Hematopoietic multipotent progenitor cell treated with erythropoietin and hydrocortisone succinate and interleukin-3 and kit ligand, for 4 days (in vitro differentiated cells): ENCODE data around the gene HSPA12A.
"Not testable (repeated sequence)": the region's sequence is repeated elsewhere in the genome, so short reads cannot be mapped to it uniquely, and the experiment has no call there.

ENCODE experiments used
- DNase-seq: peaks from one replicate; pipeline ENCODE4 v3.0.0-alpha.2; 2015

The HSPA12A gene

DNA sequence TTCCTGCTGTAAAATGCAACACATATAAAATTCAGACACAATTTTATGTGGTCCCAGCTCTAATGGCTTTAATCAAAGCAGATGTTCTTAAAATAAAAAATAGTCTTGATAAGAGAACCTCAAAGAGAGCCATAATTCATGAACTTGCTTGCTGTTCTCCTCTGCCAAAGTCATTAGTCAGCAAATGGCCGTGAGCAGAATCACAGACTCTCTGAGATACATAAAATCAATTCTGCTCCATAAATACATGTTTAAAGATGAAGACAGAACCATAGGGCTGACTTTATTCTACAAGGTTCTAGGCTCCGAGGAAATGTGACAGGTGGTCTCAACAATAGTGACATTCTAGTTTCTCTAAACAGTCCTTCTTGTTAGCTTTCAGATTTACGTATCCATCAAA, 29.8 kb downstream of the HSPA12A start:
- no peak for DNase-seq

GRCh38 chr10:116711803-116712202, 30.6 kb downstream of the HSPA12A start:
- not testable (repeated sequence) for DNase-seq

DNA sequence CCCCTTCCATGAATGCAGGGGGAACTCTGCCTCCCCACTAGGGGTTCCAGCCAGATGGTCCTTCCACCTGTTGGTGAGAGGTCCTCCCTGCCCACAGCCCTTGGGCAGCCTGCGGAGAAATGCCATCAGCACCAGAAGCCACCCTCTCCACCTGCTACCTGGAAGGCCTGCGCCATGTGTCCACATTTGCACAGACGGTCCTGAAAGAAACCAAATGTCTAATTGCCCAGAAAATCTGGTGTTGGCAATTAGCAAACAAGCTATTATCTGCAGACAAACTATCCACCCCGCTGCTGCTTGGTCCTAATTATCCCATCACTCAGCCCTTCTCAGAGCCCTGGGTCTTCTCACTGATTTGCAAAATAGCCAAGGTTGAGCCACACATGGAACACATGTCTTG, 32.3 kb downstream of the HSPA12A start:
- no peak for DNase-seq

DNA sequence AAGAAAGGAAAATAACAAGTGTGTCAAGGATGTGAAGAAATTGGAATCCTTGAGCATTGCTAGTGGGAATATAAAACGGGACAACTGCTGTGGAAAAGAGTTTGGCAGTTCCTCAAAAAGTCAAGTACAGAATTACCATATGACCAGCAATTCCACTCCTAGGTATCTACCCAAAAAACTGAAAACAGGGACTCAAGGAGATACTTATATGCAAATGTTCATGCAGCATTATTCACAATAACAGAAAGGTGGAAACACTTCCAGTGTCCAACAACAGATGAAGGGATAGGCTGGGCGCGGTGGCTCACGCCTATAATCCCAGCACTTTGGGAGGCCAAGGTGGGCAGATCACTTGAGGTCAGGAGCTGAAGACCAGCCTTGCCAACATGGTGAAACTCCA, 33.5 kb downstream of the HSPA12A start:
- DNase-seq = no peak

GRCh38 chr10:116708391-116708821, 34.0 kb downstream of the HSPA12A start:
- DNase-seq = no peak

DNA sequence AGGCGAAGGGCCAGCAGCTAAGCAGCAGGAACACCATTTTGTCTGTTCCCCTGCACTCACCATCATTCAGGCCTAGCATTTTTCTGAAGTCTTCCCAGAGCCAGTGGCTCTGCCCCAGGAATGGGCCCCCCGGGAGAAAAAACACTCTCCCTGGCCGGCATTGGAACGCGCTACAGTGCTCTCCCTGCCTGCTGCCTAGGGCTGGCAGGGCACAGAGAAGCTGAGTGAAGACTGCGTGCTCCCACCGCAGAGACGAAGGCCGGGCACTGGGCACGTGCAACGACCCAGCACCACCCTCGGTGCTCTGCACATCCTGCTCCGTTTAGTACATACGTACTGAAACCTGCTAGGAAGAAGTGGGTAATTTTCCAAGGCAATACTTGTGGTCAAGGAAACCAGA, 34.4 kb downstream of the HSPA12A start:
- DNase-seq = no peak

- no peak for DNase-seq
Observed at GRCh38 chr10:116706281-116706680, 36.1 kb downstream of the HSPA12A start.

DNA sequence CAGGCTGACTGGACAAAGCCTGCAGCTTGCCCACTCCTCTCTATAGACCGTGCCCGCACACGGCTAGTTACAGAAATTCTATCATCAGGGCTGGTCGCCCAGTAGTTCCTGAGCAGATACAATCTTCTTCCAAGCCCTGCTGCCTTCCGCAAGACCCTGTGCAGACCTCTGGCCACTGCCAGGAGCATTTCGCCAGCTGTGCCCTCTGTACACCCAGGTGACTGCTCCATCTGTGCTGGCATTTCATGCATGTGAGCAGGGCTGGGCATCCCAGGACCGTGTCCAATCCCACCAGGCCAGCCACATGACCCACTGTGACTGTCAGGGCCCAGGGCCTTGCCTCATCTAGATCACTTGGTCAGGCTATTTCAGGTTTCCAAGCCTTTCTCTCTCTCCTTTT, 36.9 kb downstream of the HSPA12A start:
- DNase-seq = no peak

- DNase-seq = no peak
Observed at GRCh38 chr10:116704926-116705325, 37.4 kb downstream of the HSPA12A start.

DNA sequence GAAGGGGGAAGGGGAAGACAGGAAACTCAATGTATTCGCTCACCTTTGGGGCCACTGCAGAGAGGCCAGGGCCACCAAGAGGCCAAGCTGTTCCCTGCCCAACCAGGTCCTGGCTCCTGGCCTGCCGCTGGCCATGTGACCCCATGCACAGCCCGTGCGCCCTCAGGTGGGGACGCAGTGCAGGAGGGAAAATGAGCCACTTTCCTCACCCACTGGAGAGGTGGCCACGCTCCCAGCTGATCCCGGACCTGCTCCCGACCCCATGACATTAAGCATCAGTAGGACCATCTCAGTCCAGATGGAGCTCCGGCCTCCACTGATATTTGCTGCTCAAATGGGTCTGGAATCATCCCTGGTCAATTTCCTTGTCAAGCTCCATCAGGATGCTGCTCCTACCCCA, 40.2 kb downstream of the HSPA12A start:
- DNase-seq = no peak

DNA sequence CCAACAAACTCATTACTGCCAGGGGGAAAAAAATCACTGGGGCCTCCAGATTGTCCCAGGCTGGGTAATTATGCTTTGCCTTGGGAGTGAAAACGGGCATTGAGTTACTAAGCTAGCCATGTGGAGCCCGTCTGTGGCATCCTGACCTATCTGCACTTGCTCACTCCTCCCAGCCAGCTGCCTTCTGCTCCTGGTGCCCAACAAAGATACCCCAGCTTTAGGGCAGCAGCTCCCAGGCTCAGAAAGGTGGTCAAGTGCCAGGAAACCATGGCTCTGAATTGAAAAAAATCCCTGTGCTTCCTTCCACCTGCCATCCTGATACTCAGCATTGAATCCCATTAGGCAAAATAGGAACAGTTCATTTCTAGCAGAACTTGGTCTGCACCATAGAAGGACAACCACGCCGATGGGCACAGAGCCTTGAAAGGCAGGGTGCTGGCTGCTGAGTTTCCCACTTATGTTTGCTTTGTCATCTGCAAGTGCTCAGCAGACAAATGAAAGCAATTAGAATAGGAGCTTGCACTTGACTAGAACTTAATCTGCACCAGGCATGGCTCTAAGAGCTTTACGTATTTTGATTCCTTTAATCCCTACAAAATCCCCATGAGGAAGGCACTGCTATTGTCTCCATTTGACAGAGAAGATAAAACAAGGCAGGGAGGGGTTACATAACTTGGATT, 42.8 kb downstream of the HSPA12A start:
- no peak for DNase-seq

DNA sequence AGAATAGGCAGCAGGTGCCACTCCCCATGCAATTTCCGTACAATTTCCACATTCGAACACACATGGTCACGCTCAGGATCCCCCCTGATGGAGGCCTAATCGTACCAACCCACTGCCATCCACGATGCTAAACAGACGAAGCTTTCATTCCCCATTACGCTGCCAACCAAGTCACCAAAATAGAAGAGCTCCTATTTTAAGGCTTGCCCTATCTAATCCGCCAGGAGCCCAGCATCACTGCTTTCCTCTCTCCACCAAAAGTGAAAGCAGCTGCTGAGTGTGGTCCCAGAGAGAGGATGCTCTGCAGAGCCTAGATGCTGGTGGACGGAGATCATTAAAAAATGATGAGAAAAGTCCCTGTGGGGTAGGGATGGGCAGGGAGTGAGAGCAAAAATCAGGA, 43.3 kb downstream of the HSPA12A start:
- no peak for DNase-seq

DNA sequence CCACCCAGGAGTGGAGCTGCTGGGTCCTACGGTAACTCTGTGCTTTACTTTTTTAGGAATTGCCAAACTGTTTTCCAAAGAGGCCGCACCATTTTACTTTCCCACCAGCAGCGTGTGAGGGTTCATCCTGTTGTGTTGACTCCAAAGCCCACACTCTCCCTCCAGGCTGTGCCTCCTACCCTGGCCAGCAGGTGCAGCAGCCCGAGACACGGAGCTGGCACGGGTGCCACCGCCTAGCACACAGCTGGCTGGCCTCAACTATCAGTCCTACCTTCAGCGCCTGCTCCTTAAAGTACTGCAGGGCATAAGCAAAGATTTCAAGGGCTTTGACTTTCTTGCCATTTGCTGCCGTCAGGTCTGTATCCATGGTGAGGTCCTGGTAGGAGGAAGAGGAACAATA, 44.0 kb downstream of the HSPA12A start:
- DNase-seq = no peak

GRCh38 chr10:116697816-116698215, 44.5 kb downstream of the HSPA12A start:
- no peak for DNase-seq

GRCh38 chr10:116696919-116697318, 45.4 kb downstream of the HSPA12A start:
- DNase-seq = no peak

GRCh38 chr10:116694927-116695268, 47.5 kb downstream of the HSPA12A start:
- no peak for DNase-seq

DNA sequence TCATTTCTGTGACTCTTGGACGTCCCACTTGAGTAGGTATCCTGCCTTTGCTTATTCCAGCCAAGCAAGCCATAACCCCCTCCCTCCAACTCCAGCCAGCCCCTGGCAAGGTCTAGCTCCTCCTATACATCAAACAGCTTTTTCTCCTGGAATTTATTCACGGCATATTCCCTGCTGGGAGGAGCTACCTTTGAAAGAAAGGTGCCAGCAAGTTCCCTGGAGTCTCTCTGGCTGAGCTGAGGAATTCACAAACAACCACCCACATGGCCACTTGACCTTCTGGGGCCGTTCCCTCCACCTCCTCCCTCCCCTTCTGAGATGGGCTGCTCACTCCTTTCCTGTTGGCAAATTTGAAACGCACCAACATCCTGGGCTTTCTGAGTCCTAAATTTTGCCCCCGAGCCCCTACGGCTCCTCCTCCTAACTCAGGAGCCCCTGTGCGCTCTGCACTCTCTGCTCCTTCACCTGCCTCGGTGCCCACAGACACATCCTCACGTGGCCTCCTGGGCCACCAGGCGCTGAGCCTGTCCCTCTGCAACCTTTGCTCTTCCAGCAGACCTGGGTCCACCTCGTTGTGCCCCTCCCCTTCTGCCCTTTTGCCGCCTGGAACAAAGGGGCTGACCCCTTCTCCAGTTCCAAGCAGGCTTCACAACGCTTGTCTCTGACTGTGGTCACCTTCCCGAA, 48.0 kb downstream of the HSPA12A start:
- no peak for DNase-seq

DNA sequence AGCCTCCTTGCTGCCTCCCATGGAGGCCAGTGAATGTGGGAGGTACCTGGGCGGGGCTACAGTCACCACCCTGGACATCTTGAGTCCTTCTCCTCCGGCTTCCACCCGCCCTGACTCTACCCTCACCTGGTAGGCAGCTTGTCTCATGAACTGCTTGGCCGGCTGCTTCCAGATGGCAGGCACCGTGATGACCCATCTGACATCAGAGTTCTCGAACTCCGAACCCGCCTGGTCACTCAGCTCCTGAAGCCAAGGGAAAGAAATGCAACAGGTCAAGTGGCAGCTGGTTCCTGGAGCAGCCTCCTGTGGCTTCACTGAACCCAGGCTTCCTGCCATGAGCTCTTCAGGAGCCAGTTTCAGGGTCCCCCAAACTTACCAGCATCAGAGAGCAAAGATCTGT, 50.1 kb downstream of the HSPA12A start:
- no peak for DNase-seq

DNA sequence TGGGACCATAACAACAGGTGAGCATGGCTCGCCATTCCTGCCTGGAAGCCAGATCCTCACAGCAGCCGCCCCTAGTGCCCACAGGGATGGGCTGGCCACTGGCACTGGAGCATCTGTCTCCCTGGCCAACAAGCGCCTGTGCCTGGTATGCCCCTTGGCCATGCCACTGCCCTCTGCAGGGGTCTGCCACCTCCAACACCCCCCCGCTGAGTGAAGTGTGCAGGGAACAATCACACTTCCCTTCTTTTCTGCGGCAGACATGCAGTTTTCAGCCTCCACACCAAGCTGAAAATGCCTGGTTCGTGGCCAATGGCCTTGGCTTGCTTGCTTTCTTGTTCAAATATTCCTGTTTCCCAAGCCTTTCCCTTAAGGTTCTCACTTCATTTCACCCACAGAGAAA, 50.7 kb downstream of the HSPA12A start:
- no peak for DNase-seq

DNA sequence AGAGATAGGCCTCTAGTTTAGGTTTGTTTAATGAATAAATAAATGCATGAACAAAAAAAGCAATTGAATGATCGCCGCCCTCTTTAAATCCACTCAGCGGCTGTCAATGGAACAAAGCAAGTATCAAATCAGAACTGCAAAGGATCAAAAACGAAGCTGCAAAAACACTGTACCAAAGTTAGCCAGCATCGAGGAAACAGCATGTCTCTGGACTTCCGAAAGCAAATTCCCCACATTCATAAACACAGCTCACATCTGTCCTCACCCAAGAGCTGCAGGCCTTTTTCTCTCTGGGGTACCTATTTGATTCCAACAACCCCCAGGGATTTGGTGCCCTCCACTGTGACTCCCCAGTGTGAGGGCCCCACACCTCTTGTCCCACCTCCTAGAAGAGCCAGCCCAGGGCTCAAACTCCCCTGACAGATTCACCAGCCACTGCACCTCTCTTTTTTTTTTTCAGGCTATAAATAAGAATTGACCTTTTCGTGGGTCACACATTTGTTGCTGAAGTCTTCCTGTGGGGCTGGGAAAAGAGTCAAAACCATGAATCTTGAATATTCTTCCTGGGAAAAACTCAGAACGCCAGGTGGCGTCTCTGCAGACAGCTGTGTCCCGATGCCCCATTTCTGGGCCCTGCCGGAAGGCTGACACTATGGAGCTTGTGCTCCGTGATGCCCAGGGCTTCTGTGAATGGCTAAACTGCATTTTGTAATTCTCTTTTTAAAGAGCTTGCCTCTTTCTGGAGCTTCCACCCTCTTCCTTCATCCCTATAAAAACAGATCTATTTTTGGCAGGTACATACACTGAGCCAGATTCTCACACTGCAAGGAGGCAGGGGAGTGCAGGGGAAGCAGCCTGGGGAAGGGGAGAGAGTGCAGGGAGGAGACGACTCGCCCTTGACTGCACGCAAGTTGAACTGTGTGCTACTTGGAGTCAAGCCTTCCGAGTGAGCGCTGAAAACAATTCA, 51.7 kb downstream of the HSPA12A start:
- DNase-seq = no peak

DNA sequence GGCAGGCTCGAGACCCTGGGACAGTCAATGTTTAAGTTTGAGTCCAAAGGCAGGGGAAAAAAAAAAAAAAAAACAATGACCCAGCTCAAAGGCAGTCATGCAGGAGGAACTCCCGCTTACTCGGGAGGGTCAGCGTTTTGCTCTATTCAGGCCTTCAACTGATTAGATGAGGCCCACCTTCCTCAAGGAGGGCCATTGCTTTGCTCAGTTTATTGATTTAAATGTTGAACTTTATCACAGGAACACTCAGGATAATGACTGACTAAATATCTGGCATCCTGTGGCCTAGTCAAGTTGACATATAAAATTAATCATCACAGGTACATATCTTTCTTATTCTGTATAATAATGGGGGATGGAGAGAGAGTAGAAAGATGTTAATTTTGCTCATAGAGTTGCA, 52.6 kb downstream of the HSPA12A start:
- DNase-seq = no peak

DNA sequence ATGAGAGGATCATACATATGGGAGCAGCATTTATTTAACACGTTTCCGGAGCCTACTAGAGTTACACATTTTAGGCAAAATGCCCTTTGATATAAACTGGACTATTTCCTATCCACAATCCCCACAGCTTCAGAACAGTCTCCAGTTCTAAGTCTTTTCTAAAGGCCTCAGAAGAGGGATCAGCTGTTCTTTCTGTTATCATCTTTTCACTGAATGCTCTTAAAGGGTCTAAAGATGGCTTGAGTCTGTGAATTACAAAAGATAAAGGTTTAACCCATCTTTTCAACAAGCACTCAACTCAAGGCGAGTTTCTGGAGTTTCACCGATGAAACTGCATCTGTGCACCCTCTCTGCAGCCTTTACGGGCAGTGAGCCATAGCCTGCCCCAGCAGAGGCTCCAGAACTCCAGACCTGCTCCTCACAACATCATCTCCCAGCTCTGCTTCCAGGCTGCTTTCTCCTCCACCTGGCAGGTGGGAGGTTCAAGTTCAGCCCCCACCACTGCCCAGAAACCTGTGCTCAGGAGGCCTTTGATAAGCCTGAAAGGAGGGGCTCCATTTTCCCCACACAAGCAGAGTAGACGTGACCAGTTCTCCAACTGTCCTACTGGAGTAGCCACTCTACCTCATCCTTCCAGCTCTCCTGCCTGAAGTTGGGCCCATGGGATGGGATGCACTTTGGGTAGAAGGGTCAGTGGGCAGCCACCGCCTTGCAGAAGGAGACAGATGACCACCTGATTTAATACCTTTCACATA, 53.4 kb downstream of the HSPA12A start:
- DNase-seq = no peak

DNA sequence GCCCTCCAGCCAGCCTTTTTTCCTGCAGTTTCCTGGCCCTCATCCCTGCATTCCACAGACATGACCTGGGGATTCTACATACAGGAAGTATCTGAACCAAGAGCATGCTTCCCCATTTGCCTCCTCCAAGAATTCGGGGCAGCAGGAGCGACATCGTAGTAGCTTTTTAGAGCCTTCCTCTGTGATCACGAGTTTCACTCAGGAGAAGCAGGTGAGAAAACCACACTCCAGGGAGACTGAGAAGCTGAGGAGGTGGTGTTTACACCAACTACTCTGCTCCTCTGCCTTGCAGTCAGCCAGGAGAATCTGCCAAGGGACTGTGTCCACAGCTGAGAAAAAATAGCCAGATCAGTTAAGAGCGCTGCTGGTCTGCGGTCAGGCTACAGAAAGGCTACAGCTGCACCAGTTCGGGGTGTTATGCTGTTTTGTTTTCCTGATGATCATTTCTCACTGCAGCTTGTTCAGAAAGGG, 54.1 kb downstream of the HSPA12A start:
- DNase-seq = peak; percentile 40
